ENCODE measurements around the gene PIP4K2B.
"Not testable (repeated sequence)": the region's sequence is repeated elsewhere in the genome, so short reads cannot be mapped to it uniquely, and the experiment has no call there.

The PIP4K2B gene

DNA sequence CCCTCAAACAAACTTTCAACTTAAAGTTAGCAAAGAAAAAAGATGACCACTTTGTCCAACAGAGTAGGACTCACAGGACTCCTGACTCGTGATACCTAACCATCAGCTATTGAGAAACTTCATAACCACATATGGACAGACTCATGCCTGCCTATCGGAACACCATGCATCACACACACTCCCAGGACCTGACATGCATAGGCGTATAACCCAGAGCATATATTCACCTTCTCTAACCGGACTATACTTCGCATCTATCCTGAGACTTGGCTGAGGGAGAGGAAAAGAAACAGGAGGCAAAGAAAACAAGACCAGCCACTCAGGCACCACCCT, 2.2 kb downstream of the PIP4K2B start:
- no peaks in the 10 kb centered on the region for H3K27me3 ChIP-seq (replicated peaks)
- TF ChIP-seq, protein P1, sequence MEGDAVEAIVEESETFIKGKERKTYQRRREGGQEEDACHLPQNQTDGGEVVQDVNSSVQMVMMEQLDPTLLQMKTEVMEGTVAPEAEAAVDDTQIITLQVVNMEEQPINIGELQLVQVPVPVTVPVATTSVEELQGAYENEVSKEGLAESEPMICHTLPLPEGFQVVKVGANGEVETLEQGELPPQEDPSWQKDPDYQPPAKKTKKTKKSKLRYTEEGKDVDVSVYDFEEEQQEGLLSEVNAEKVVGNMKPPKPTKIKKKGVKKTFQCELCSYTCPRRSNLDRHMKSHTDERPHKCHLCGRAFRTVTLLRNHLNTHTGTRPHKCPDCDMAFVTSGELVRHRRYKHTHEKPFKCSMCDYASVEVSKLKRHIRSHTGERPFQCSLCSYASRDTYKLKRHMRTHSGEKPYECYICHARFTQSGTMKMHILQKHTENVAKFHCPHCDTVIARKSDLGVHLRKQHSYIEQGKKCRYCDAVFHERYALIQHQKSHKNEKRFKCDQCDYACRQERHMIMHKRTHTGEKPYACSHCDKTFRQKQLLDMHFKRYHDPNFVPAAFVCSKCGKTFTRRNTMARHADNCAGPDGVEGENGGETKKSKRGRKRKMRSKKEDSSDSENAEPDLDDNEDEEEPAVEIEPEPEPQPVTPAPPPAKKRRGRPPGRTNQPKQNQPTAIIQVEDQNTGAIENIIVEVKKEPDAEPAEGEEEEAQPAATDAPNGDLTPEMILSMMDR (IDR thresholded peaks at IDR 0.05; ENCODE audit: low read depth, low read length, missing control alignments) = no peak
- in situ Hi-C loops (cut with HindIII; ENCODE audit: low pct_ligation_motif_present, low sequenced_read_pairs) = no loop called here
- peaks cover 14% of the 10 kb centered on the region for H3K36me3 ChIP-seq (replicated peaks)
- no peak overlapping the region for H3K27ac ChIP-seq
- no peak overlapping the region for H3K4me3 ChIP-seq (ENCODE audit: low read depth, low read length)
- peak; percentile 9 for DNase-seq

DNA sequence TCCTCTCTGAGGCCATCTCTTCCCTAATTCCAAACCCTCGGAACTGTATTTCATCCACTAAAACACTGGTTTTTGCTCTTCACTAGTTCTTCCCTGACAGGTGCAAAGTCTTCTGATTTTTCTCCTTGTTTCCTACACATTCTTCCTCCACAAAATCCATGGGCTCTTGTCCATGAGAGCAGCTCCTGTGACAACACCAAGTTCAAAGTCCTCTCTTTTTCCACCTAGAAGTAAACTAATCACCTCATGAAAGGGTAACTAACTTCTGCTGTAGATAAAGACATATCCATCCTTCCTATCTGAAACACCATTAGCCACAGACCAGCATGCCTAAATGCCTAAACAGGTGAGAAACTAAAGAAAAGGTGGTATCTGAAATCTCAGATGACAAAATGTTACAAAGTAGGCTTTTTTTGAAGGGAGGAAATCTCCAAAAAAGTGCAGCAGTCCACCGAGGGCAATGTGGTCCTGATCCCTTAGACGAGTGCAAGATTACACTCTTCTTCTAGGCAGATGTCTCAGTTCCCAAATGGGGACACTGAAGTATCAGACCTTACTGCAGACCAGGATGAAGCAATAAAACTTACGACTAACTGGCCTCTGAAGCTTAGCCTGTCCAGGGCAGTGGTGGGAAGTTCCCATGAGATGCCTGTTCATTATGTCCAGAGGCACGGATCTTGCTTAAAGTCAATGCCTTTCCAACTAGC, 2.8 kb downstream of the PIP4K2B start:
- no peak for DNase-seq
- TF ChIP-seq, protein P1 (IDR thresholded peaks at IDR 0.05; ENCODE audit: low read depth, low read length, missing control alignments) = no peak

DNA sequence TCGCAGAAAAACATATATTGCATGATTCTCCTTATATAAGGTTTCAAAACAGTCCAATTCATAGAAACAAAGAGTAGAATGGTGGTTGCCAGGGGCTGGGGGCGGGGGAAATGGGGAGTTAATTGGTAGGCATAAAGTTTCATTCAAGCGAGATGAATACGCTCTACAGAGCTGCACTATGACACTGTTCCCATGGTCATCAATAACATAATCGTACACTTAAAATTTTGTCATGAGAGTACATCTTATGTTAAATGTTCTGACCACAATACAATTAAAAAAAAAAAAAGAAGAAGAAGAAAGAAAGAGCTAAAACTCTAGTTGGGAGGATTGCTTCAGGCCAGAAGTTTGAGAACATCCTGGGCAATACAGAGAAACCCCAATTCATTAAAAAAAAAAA, 5.1 kb downstream of the PIP4K2B start:
- Histone ChIP-seq H3K27ac (no peak overlapping the region), H3K27me3 (replicated peaks) (no peaks in the 10 kb centered on the region), H3K36me3 (replicated peaks) (peaks cover 3% of the 10 kb centered on the region), H3K4me3 (ENCODE audit: low read depth, low read length) (no peak overlapping the region)
- DNase-seq = no peak
- TF ChIP-seq, protein P1 (IDR thresholded peaks at IDR 0.05; ENCODE audit: low read depth, low read length, missing control alignments) = no peak
- in situ Hi-C loops (cut with HindIII; ENCODE audit: low pct_ligation_motif_present, low sequenced_read_pairs) = no loop called here

More for the DNA sequence above, 2.8 kb downstream of the PIP4K2B start:
- Histone ChIP-seq H3K36me3 (replicated peaks) (peaks cover 8% of the 10 kb centered on the region), H3K27ac (no peak overlapping the region), H3K27me3 (replicated peaks) (no peaks in the 10 kb centered on the region), H3K4me3 (ENCODE audit: low read depth, low read length) (no peak overlapping the region)
- in situ Hi-C loops (cut with HindIII; ENCODE audit: low pct_ligation_motif_present, low sequenced_read_pairs) = no loop called here

DNA sequence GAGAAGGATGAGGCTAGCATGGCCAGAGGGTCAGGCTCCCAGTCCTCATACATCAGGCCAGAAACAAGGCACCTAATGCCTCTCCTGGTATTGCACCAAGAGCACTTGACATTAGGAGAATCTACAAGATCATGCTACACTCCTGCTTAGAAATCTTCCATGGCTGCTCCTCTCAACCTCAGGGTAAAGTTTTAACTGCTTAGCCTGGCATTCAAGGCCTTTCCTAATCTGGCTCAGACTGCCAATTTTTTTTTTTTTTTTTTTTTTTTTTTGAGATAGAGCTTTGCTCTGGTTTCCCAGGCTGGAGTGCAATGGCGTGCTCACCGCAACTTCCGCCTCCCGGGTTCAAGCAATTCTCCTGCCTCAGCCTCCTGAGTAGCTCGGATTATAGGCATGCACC, 8.2 kb downstream of the PIP4K2B start:
- TF ChIP-seq, protein P1 (IDR thresholded peaks at IDR 0.05; ENCODE audit: low read depth, low read length, missing control alignments) = no peak
- DNase-seq = no peak
- H3K36me3 ChIP-seq (replicated peaks) = peaks cover 7% of the 10 kb centered on the region
- no peak overlapping the region for H3K4me3 ChIP-seq (ENCODE audit: low read depth, low read length)
- H3K27me3 ChIP-seq (replicated peaks) = no peaks in the 10 kb centered on the region
- no peak overlapping the region for H3K27ac ChIP-seq
- in situ Hi-C loops (cut with HindIII; ENCODE audit: low pct_ligation_motif_present, low sequenced_read_pairs) = no loop called here

DNA sequence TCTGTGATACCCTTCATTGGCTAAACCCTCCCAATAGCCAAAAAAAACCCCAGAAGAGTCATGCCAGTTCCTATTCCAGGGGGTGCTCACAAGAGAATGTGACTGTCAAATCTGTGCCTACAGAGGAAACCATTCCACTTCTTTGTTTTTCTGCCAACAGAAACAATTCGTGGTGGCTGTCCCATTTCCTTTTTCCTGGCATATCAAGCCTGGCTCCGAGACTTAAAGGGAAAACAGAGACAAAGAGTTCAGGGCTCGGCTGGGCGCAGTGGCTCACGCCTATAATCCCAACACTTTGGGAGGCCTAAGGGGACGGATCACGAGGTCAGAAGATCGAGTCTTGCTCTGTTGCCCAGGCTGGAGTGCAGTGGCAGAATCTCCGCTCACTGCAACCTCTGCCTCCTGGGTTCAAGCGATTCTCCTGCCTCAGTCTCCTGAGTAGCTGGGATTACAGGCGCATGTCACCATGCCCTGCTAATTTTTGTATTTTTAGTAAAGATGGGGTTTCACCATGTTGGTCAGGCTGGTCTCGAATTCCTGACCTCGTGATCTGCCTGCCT, 9.1 kb downstream of the PIP4K2B start:
- in situ Hi-C loops (cut with HindIII; ENCODE audit: low pct_ligation_motif_present, low sequenced_read_pairs); H3K27me3 ChIP-seq (replicated peaks); DNase-seq; H3K4me3 ChIP-seq (ENCODE audit: low read depth, low read length); H3K27ac ChIP-seq: not testable (repeated sequence)
- TF ChIP-seq, protein P1 (IDR thresholded peaks at IDR 0.05; ENCODE audit: low read depth, low read length, missing control alignments) = peak; percentile 1
- H3K36me3 ChIP-seq (replicated peaks) = peaks cover 10% of the 10 kb centered on the region

DNA sequence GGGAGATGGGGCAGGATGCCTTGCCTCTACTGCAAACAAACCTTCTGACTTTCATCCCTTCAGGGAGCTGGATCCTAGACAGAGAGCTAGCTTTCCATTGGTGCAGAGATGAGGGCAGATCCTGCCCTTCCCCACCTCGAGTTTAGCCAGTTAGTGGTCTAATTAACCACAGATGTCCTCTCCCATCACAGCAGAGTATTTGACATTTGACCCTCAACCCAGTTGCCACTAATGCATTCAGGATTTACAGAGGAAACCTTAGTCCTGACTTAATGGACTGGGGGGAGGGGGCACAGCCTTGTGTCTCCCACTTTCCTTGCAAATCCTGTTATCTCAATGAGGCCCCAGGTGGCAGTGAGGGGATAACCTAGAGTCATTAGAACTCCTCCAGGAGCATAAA, 10.2 kb downstream of the PIP4K2B start:
- DNase-seq = no peak
- in situ Hi-C loops (cut with HindIII; ENCODE audit: low pct_ligation_motif_present, low sequenced_read_pairs) = no loop called here
- TF ChIP-seq, protein P1 (IDR thresholded peaks at IDR 0.05; ENCODE audit: low read depth, low read length, missing control alignments) = no peak
- Histone ChIP-seq H3K4me3 (ENCODE audit: low read depth, low read length) (no peak overlapping the region), H3K27me3 (replicated peaks) (no peaks in the 10 kb centered on the region), H3K27ac (no peak overlapping the region), H3K36me3 (replicated peaks) (peaks cover 20% of the 10 kb centered on the region)

DNA sequence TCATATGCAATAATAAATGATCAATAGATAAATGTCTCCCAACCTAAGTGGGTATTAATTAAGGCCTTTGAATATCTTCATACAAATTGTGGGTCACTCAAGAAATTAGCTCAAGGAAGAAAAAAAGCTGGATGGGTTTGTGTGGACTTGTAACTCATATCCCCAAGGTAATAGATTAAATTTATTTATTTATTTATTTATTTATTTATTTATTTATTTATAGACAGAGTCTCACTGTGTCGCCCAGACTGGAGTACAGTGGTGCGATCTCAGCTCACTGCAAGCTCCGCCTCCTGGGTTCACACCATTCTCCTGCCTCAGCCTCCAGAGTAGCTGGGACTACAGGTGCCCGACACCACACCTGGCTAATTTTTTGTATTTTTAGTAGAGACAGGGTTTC, 11.4 kb downstream of the PIP4K2B start:
- in situ Hi-C loops (cut with HindIII; ENCODE audit: low pct_ligation_motif_present, low sequenced_read_pairs); H3K27ac ChIP-seq; DNase-seq; H3K4me3 ChIP-seq (ENCODE audit: low read depth, low read length); H3K27me3 ChIP-seq (replicated peaks): not testable (repeated sequence)
- H3K36me3 ChIP-seq (replicated peaks) = peaks cover 30% of the 10 kb centered on the region

Data from brain microvascular endothelial cell (primary cell).